ENCODE results near the gene ZFYVE19. TPM values are rescaled to one million over a fixed set of nuclear protein-coding genes. Genes with fewer than 3 reads are reported as not detected.

Gene ZFYVE19
- total and polyA plus RNA-seq, 2 of the 13 experiments (the other 11 are each of a cell fraction or from before 2014, with no cell fraction given): 23.3 to 44.0 TPM

- TF ChIP-seq ZBTB39 (CRISPR knock-in tag; IDR thresholded peaks at IDR 0.05) (no peak), NCOA2 (CRISPR knock-in tag; IDR thresholded peaks at IDR 0.05) (no peak), ZNF280D (CRISPR knock-in tag; IDR thresholded peaks at IDR 0.05) (no peak), ZNF572 (CRISPR knock-in tag; IDR thresholded peaks at IDR 0.05) (no peak), HNF1B (CRISPR knock-in tag; IDR thresholded peaks at IDR 0.05) (no peak), ZNF576 (CRISPR knock-in tag; IDR thresholded peaks at IDR 0.05) (no peak), YY1 (IDR thresholded peaks at IDR 0.05; ENCODE audit: insufficient read depth, insufficient replicate concordance, low read depth, low read length) (peak; percentile 63), ZNF644 (CRISPR knock-in tag; IDR thresholded peaks at IDR 0.05; ENCODE audit: low read depth) (no peak), SRY (CRISPR knock-in tag; IDR thresholded peaks at IDR 0.05) (no peak), FOXA1 (IDR thresholded peaks at IDR 0.05) (no peak), FOXA1 (CRISPR knock-in tag; IDR thresholded peaks at IDR 0.05) (peak; percentile 26; the same call in 1 of the 2 replicates), ZNF615 (CRISPR knock-in tag; IDR thresholded peaks at IDR 0.05; ENCODE audit: borderline replicate concordance) (no peak), TOPORS (CRISPR knock-in tag; IDR thresholded peaks at IDR 0.05) (no peak), NR2F2 (IDR thresholded peaks at IDR 0.05; ENCODE audit: borderline replicate concordance, low read depth) (no peak), KLF13 (CRISPR knock-in tag; IDR thresholded peaks at IDR 0.05) (no peak), BRCA1 (CRISPR knock-in tag; IDR thresholded peaks at IDR 0.05) (no peak), HOMEZ (CRISPR knock-in tag; IDR thresholded peaks at IDR 0.05; ENCODE audit: low read depth) (no peak), MXD3 (CRISPR knock-in tag; IDR thresholded peaks at IDR 0.05) (0 out of 2 replicates have a peak, but pooled peaks have one; percentile 33)
Observed at GRCh38 chr15:40782609-40783227, 24.2 kb upstream of the ZFYVE19 start (continued).

Measured in HepG2 (cell line).